ENCODE measurements around the gene SLC16A1. TPM values are rescaled to one million over a fixed set of nuclear protein-coding genes. Genes with fewer than 3 reads are reported as not detected.

The SLC16A1 gene
- total RNA-seq, 1 experiment from 2014 or later: 74.6 TPM

- Histone ChIP-seq H3K36me3 (ENCODE audit: low read depth) (no peaks in the 10 kb centered on the region), H3K9me3 (ENCODE audit: insufficient read depth, low read depth) (no peaks in the 10 kb centered on the region), H3K4me2 (no peak overlapping the region), H3K27ac (no peak overlapping the region), H3K79me2 (ENCODE audit: low read depth) (peaks cover 12% of the 10 kb centered on the region), H3F3A (ENCODE audit: insufficient read depth, low read depth) (peaks cover 16% of the 10 kb centered on the region), H2AFZ (no peak overlapping the region), H3K4me1 (replicated peaks; ENCODE audit: insufficient read depth) (peaks cover 38% of the 10 kb centered on the region), H3K4me3 (no peak overlapping the region), H3K9me2 (ENCODE audit: insufficient read depth) (no peaks in the 10 kb centered on the region), H4K20me1 (ENCODE audit: insufficient read depth) (no peaks in the 10 kb centered on the region), H3K27me3 (ENCODE audit: insufficient read depth, low read depth) (no peaks in the 10 kb centered on the region)
- TF ChIP-seq CTCF (conservative IDR thresholded peaks at IDR 0.05): no peak; the same call in 1 of the 2 replicates
- ChIA-PET CTCF (interaction anchor here (0.6 to 0.7 kb wide), 2 partner anchors 33 to 174 kb away, joined by 4 to 5 read pairs; no protein-coding TSS in a partner anchor), POLR2A (ENCODE audit: unreplicated experiment) (interaction anchor here (0.5 kb wide), 1 partner anchor 193 kb away, joined by 3 read pairs; no protein-coding TSS in a partner anchor)
- DNase-seq: no peak
- no TSS peak for BruUV-seq (replicated peaks)
- intact Hi-C loops (cut with micrococcal nuclease; ENCODE audit: unreplicated experiment): loop anchor here (5.0 kb wide), 1 partner anchor 151 kb away; the partner anchor contains the start of gene PPM1J
Observed at GRCh38 chr1:112868191-112868590, 87.8 kb downstream of the SLC16A1 start.

DNA sequence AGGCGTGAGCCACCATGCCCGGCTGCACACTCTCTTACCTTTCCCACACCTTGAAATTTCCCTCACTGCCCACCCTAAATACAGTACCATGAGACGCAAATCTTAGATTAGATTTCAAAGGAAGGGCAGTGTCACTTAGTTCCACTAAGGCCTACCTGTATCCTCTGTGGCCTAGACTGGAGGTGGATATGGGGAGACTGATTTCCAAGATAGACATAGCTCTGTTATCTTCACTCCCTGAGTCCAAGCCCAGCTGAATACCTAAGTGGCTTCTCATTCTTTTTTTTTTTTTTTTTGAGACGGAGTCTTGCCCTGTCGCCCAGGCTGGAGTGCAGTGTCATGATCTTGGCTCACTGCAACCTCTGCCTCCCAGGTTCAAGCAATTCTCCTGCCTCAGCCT lies 89.0 kb downstream of the SLC16A1 start:
- Histone ChIP-seq H3K9me3 (ENCODE audit: insufficient read depth, low read depth) (no peaks in the 10 kb centered on the region), H3K27me3 (ENCODE audit: insufficient read depth, low read depth) (no peaks in the 10 kb centered on the region), H3K4me3 (no peak overlapping the region), H3K79me2 (ENCODE audit: low read depth) (peaks cover 12% of the 10 kb centered on the region), H2AFZ (no peak overlapping the region), H3F3A (ENCODE audit: insufficient read depth, low read depth) (peaks cover 27% of the 10 kb centered on the region), H3K4me1 (replicated peaks; ENCODE audit: insufficient read depth) (peaks cover 49% of the 10 kb centered on the region), H3K27ac (peak overlapping the region; percentile 67), H3K9me2 (ENCODE audit: insufficient read depth) (no peaks in the 10 kb centered on the region), H4K20me1 (ENCODE audit: insufficient read depth) (no peaks in the 10 kb centered on the region), H3K4me2 (peak overlapping the region; percentile 33), H3K36me3 (ENCODE audit: low read depth) (no peaks in the 10 kb centered on the region)
- no TSS peak for BruUV-seq (replicated peaks)
- TF ChIP-seq CTCF (conservative IDR thresholded peaks at IDR 0.05): no peak
- no peak for TF ChIP-seq EZH2 (IDR thresholded peaks at IDR 0.05; ENCODE audit: low read depth)
- ChIA-PET POLR2A (ENCODE audit: unreplicated experiment) (interaction anchor here (0.5 to 1.0 kb wide), 3 partner anchors 27 to 117 kb away, joined by 3 to 11 read pairs (median 8); no protein-coding TSS in a partner anchor), CTCF (interaction anchor here (0.6 kb wide), 2 partner anchors 10 to 890 kb away, joined by 3 to 4 read pairs; no protein-coding TSS in a partner anchor)
- DNase-seq: no peak
- intact Hi-C loops (cut with micrococcal nuclease; ENCODE audit: unreplicated experiment): loop anchor here (2.0 to 5.0 kb wide), 3 partner anchors 18 to 150 kb away; partner anchors contain the start of gene PPM1J

DNA sequence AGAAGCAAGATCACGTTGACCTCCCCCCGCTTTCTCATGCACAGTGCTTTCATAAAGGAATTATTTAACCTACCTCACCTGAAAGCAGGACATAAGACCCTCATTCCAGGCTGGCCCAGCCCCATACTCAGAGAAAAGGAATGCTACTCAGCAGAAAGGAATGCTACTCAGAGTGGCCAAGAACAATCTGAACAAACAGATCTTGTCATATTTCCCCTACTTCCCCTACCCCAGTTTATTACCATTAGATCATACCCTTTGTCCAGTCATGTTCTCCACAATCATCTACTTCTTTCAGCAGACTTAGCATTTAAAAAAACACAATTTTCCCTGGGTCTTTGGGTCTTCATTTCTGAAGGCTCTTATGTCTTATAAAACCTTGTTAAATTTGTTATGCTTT lies 89.8 kb downstream of the SLC16A1 start:
- H4K20me1 ChIP-seq (ENCODE audit: insufficient read depth): no peaks in the 10 kb centered on the region
- no peak overlapping the region for H3K4me3 ChIP-seq
- H3K36me3 ChIP-seq (ENCODE audit: low read depth): no peaks in the 10 kb centered on the region
- no TSS peak for BruUV-seq (replicated peaks)
- DNase-seq: peak; percentile 60 to 91
- H3K9me3 ChIP-seq (ENCODE audit: insufficient read depth, low read depth): no peaks in the 10 kb centered on the region
- peak overlapping the region; percentile 33 for H3K4me2 ChIP-seq
- ChIA-PET POLR2A (ENCODE audit: unreplicated experiment) (no interaction called here), CTCF (no interaction called here)
- H3F3A ChIP-seq (ENCODE audit: insufficient read depth, low read depth): peaks cover 27% of the 10 kb centered on the region
- H3K27ac ChIP-seq: peak overlapping the region; percentile 67
- TF ChIP-seq CTCF (conservative IDR thresholded peaks at IDR 0.05) (no peak), EZH2 (IDR thresholded peaks at IDR 0.05; ENCODE audit: low read depth) (no peak)
- intact Hi-C loops (cut with micrococcal nuclease; ENCODE audit: unreplicated experiment): loop anchor here (2.0 to 5.0 kb wide), 3 partner anchors 17 to 149 kb away; partner anchors contain the start of gene PPM1J
- no peaks in the 10 kb centered on the region for H3K9me2 ChIP-seq (ENCODE audit: insufficient read depth)
- H3K27me3 ChIP-seq (ENCODE audit: insufficient read depth, low read depth): no peaks in the 10 kb centered on the region
- H3K4me1 ChIP-seq (replicated peaks; ENCODE audit: insufficient read depth): peaks cover 49% of the 10 kb centered on the region
- H2AFZ ChIP-seq: no peak overlapping the region
- peaks cover 12% of the 10 kb centered on the region for H3K79me2 ChIP-seq (ENCODE audit: low read depth)
